ENCODE measurements around the gene INPP5J.

DNA sequence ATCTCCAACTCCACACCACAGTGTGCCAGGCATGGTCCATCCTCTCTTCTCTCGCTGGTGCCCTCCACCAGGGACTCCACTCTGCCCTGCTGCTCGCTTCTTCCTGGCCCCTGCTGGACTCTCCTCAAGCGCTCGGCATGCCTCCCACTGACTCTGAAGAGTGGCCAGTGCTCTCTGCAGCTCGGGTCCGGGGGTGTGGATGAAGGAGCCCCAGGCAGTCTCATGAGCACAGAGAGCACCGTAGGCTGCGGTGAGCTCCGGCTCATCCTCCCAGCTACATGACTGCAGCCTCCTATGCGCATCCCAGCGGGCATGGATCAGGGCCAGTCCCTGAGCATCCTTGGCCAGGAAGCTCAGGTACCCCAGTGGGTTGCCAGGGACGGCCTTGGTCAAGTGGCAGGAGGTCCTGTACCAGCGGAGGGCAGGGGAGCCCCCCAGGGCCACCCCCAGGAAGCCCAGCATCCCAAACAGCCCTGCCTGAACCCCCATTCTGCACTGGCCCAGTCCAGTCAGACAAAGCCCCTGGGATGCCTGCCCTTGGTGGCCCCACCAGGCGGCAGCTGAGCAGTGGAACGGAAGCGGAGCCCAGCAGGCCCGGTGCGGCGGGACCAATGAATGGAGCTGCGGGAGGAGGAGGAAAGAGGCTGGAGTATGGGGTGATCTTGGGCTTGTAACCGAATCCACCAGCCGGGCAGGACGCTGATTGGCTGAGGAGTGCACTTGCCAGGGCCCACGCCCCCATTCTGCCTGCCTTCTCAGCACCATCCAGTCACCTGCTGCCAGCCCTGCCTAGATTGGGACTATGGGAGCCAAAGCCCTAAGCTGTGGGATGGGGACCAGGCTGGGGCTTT lies 17.3 kb downstream of the INPP5J start, which contains the start of gene PLA2G3:
- TF ChIP-seq HDGF (IDR thresholded peaks at IDR 0.05; ENCODE audit: borderline replicate concordance) (no peak), FOXM1 (IDR thresholded peaks at IDR 0.05; ENCODE audit: borderline replicate concordance) (no peak), SP1 (IDR thresholded peaks at IDR 0.05) (no peak), BHLHE40 (IDR thresholded peaks at IDR 0.05; ENCODE audit: borderline replicate concordance) (no peak), ELF4 (IDR thresholded peaks at IDR 0.05) (no peak), ARNT (IDR thresholded peaks at IDR 0.05) (no peak), TARDBP (IDR thresholded peaks at IDR 0.05) (no peak), NFRKB (IDR thresholded peaks at IDR 0.05) (no peak), FOXA1 (IDR thresholded peaks at IDR 0.05) (no peak)
- TF ChIP-seq, protein P1, sequence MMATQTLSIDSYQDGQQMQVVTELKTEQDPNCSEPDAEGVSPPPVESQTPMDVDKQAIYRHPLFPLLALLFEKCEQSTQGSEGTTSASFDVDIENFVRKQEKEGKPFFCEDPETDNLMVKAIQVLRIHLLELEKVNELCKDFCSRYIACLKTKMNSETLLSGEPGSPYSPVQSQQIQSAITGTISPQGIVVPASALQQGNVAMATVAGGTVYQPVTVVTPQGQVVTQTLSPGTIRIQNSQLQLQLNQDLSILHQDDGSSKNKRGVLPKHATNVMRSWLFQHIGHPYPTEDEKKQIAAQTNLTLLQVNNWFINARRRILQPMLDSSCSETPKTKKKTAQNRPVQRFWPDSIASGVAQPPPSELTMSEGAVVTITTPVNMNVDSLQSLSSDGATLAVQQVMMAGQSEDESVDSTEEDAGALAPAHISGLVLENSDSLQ (IDR thresholded peaks at IDR 0.05) = no peak

Data from HEK293T (cell line).